AML-193 (cell line): ENCODE data around the gene TM4SF5.

Experiments
- DNase-seq, 2 experiments: peaks; one replicate each; lab custom pipeline; 2025; lab: John Stamatoyannopoulos, UW

Gene TM4SF5

GRCh38 chr17:4747847-4748246, 23.8 kb upstream of the TM4SF5 start:
- DNase-seq: no peak

DNA sequence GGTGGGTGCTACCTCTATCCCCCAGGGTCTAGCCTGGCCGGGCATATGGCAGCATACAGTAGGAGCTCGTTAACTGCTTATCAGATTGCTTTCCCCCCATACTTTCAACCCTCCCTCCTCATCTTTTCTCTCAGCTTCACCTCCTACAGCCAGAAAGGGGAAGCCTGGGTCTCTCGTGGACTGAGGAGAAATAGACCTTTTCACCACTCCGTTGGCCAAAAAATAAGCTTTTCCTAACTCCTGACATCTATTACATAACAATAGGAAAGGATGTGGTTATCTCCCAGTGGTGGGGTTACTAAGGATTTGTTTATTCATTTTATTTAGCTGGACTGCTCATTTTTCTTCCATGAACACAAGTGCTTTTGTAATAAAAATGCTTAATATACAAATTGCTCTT, 23.0 kb upstream of the TM4SF5 start:
- DNase-seq: no peak

DNA sequence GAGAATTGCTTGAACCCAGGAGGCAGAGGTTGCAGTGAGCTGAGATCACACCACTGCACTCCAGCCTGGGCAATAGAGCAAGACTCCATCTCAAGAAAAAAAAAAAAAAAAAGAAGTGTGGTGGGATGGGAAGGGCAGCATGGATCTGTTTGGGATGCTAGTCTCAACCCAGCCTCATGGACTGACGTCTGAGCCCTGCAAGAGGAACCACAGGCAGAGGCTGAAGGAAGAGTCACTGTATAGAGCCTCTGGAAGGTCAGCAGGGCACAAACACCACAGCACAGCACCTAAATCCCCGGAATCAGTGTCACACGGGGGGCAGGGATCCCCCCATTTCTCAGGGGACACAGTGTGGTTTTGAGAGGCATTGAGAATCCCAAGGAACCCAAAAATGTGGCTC, 21.1 kb upstream of the TM4SF5 start:
- no peak for DNase-seq

GRCh38 chr17:4751932-4752331, 19.8 kb upstream of the TM4SF5 start:
- DNase-seq: no peak

GRCh38 chr17:4753392-4753791, 18.3 kb upstream of the TM4SF5 start:
- no peak for DNase-seq

DNA sequence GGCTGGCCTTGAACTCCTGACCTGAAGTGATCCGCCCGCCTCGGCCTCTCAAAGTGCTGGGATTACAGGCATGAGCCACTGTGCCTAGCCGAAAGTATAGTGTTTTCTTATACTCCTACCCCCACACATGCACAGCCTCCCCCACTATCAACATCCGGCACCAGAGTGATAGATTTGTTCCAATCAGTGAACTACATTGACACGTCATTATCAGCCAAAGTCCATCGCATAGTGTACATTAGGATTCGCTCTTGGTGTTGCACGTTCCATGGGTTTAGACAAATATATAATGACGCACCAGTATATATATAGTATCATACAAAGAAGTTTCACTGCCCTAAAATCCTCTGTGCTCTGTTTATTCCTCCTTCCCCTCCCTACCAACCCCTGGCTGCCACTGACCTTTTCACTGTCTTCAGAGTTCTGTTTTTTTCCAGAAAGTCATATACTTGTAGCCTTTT, 11.9 kb upstream of the TM4SF5 start:
- DNase-seq: no peak

- DNase-seq: peak; percentile 27 to 47
Observed at GRCh38 chr17:4764595-4764994, 7.1 kb upstream of the TM4SF5 start.

DNA sequence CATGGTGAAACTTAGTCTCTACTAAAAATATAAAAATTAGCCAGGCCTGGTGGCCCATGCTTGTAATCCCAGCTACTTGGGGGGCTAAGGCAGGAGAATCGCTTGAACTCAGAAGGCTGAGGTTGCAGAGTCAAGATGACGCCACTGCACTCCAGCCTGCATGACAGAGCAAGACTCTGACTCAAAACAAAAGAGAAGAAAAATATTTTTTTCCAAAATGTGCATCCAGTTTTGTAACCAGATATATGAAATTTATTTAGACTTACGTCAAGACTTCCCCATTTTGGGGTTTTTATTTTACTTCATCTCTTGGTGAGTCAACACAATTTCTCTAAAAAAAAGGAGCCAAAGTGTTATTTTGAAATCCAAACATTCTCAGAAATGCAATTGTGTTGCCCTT, 5.5 kb upstream of the TM4SF5 start:
- peak; percentile 37 to 45 for DNase-seq

DNA sequence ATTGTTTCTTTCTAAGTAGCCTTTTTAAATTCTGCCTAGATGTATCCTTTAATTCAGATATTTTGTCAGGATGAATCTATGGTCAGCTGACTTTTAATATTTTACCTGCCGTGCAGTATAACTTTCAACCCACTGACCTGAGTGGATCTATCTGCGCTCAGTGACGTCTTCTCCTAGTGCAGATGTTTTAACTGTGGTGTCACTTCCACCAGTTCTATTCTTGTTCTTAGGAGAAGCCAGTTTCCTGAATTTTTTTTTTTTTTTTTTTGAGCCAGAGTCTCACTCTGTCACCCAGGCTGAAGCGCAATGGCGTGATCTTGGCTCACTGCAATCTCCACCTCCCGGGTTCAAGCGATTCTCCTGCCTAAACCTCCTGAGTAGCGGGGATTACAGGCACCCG, 5.0 kb upstream of the TM4SF5 start:
- DNase-seq: no peak

DNA sequence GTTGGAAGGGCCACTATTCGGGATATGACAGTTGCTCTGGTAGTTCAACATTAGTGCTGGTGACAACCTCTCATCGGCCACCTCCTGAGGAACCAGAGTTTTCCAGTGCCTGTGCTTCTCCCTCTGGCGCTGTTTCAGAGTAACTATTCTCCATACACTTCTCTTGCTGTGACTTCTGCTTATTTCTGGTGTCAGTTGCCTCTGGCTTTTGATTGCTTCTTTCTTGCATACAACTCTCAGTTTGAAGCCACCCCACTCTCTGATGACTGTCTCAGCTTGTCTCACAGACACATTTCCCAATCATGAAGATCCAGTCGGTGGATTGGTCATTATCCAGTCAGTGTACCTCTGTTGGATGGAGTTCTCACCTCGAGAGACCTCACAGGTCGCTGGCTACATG, 3.4 kb upstream of the TM4SF5 start:
- no peak for DNase-seq

DNA sequence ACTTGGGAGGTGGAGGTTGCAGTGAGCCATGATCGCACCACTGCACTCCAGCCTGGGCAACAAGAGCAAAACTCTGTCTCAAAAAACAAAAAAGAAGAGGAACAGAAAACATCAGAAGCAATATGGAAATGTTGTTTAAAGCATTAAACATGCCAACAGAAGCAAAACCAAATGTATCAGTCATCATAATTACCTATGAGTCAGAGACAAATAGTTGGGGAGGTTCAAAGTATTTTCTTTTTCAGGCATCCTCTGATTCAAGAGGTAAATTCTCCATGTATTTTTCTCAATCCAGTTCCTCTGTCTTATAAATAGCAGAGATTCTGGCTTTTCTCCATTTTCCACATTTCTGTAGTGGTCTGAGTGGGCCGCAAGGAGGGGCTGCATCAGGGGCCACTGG, 2.1 kb upstream of the TM4SF5 start:
- no peak for DNase-seq

DNA sequence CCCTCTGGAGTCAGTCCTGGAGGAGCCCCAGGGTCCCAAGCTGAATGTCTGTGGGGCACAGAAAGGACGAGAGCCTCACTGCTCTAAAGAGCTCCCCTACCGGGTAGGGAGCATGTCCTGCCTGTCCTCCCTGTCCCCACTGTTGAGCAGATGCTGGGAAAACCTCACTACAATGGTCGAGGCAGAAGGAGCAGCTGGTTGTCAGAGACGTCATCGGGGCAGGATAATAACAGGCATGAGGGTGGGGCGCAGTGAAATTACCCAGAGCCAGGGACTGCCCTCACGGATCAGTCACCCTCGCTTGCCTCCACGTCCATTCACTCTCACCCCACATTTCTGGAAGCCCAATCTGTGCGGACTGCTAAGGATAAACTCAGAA, 538 bp downstream of the TM4SF5 start:
- DNase-seq: no peak

GRCh38 chr17:4777969-4778760, 6.5 kb downstream of the TM4SF5 start:
- DNase-seq: no peak

- no peak for DNase-seq
Observed at GRCh38 chr17:4780325-4780955, 8.8 kb downstream of the TM4SF5 start.

DNA sequence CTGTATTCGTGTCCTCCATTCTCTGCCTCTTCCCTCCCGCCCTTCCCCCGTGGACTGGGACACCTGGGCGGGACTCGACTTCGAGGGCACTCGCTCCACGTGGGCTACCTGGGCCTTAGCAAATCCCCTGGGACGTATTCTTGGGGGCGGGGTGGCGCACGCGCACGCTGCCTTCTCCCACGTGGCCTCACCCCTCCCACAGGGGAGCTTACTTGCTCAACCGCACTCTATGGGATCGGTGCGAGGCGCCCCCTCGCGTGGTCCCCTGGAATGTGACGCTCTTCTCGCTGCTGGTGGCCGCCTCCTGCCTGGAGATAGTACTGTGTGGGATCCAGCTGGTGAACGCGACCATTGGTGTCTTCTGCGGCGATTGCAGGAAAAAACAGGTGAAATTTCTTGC, 11.0 kb downstream of the TM4SF5 start:
- DNase-seq: no peak

DNA sequence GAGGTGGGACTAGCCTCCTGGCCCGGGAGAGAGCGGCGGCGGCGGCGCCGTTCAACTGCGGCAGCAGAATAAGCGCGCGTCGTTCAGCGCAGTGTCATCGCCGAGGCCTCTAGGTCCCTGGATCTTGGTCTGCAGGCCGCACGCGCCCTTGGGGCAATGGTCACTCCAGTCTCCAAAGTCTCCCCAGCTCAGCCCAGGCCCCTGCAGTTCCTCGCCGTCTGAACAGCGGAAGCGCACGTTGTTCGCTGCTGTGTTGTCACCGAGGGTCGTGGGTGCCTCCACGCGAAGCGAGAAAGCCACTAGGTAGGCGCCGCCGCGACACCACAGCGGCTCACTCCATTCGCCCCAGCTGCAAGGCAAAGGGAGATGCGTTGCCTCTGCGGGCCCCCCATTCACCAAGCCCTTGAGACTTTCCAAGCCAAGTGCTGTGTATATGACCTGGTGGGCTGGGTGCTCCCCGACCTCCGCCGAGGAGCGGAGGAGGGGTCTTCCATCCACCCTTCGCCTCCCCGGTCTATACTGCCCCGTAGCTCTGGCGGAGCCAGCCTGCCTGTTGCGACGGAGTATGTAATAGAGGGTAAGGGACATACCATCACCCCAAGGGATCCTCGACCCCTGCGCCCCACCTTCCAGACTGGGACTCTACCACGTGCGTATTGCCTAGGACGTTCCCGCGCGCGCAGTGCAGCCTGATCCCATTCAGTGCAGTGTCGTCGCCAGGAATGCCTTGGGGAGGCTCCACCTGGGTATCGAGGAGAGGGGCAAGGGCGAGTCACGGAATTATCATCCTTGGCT, 13.8 kb downstream of the TM4SF5 start:
- no peak for DNase-seq

DNA sequence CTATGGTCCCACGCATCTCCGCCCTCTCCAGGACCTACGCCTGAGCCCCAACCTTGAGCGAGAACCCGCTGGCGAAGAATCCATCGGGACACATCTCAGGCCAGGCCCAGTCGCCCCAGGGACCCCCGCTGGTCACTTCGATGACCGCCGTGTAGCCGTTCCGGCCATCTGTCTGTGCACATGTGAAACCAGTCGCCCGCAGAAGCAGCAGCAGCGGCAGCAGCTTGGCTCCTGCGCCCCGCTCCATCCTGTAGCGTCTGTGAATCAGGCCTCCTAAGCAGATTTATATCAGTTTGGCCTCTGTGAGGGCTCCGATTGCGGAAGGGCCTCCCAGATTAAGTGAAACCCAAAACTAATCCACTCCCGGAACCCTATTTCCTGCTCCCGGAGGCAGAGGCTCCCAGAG, 14.4 kb downstream of the TM4SF5 start, which contains the start of gene VMO1:
TSS of gene VMO1 (minus strand) at position 259 of the 406 bp plus-strand sequence. CDS start at position 247, 12 bp downstream.
- no peak for DNase-seq

DNA sequence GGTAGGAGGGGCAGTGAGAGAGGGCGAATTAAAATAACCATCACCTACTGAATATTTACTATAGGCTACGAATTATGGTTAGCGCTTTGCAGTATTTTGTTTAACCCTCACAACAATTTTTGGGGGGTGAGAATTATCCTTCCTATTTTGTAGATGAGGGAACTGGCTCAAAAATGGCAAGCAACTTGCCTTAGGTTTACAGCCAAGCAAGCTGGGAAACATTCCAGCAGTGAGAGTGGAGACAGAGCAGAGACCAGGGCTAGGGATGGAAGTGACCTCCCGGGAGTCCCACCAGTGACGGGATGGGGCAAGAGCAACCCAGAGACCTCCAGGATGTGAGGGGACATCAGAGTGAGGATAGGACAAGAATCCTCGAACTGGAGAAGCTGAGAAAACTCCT, 14.8 kb downstream of the TM4SF5 start:
- DNase-seq: no peak

DNA sequence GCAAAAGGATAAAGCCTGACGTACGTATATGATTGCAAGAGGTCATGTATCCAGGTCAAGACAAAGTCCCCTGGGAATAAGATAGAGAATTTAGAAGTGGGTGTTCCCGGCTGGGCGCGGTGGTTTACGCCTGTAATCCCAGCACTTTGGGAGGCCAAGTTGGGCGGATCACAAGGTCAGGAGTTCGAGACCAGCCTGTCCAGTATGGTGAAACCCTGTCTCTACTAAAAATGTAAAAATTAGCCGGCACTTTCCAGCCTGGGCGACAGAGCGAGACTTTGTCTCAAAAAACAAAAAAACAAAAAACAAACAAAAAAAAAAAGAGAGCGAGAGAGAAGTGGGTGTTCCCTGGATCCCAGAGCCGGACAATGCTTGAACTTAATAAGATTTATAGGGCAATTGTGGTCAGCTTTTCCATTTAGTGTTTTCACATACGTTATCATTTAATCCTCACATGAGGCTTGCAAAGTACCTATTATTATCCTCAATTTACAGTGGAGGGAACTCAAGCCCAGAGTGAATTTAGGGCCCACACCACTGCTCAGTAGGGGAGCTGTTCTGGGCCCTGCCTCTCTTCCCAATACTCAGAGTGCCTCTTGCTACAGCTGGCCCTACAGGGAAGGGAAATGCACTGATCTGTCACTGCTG, 16.6 kb downstream of the TM4SF5 start:
- no peak for DNase-seq

DNA sequence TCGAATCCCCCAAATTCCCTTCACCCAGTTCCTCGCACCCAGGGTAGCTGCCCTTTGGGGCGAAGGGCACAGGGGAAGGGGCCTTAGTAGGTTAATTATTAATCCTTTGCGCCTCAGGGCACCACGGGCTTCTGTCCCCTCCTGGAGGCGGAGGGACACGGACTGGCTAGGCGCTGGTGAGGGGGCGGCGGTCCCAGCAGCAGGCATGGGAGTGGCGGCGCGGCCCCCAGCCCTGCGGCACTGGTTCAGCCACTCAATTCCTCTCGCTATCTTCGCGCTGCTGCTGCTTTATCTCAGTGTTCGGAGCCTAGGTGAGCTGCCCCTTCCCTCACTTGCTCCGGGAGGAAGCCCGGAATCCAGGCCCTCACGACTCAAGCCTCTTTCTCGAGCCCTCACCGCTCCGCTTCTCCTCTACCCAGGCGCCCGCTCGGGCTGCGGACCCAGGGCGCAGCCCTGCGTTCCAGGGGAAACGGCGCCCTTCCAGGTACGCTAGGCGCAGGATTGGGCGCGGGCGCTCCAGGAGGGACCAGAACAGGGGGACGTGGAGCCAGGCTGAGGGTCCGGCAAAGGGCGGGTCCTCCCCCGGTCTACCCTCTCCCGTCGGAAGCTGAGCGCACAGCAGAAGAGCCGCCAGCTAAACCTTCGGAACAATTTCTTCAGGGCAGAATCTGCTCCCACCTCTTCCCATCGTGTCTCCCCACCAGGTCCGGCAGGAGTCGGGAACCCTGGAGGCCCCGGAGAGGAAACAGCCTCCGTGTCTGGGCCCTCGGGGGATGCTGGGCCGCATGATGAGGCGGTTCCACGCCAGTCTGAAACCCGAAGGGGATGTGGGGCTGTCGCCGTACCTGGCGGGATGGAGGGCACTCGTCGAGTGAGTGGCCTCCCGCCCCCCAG, 17.4 kb downstream of the TM4SF5 start, which contains the start of gene GLTPD2:
TSS of gene GLTPD2 (plus strand) at position 158 of the 894 bp plus-strand sequence. CDS start at position 206, 48 bp downstream.
- DNase-seq: no peak

DNA sequence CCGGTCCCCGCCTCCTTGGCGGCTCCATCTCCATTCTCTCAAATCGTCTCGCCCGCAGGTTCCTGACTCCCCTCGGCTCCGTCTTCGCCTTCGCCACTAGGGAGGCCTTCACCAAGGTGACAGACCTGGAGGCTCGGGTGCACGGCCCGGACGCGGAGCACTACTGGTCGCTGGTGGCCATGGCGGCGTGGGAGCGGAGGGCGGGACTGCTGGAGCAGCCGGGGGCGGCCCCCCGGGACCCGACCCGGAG, 17.9 kb downstream of the TM4SF5 start:
- DNase-seq: no peak
